ENCODE results near the gene PLEKHF1.
A peak's percentile ranks its signal among the peaks of the same experiment; 100 is the strongest.

PLEKHF1 gene, protein sequence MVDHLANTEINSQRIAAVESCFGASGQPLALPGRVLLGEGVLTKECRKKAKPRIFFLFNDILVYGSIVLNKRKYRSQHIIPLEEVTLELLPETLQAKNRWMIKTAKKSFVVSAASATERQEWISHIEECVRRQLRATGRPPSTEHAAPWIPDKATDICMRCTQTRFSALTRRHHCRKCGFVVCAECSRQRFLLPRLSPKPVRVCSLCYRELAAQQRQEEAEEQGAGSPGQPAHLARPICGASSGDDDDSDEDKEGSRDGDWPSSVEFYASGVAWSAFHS

DNA sequence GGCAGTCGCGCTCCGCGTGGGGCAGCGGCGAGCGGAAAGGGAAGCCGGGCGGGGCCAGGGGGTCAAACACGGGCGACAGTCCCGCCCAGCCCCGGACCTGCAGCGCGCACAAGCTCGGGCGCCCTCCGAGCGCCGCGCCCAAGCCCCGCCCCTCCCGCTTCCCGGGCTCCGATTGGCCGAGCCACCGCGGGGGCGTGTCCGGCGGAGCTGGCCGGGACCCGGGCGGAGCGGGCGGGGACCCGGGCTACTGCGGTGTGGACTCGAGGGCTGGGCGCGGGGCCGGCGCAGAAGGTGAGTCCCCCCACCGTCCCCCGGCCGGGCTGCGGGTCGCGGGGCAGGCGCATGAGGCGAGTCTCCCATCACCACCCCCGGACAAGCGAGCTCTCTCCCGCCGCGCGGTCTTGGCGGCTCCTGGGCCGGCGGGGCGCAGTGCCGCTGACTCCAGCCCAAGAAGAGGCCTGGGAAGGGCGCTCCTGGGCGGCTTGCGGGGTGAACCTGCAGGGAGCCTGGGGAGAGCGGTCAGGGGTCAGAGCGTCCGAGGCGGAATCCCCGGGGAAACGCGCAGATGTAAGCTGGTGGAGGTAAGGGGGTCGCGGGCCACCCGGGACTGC lies at the start of gene PLEKHF1:
PLEKHF1 (plus strand) TSS at position 247 of the 611 bp plus-strand sequence. CDS start 8,379 bp downstream, outside the sequence.
- peak within 1 kb of the TSS; percentile 86 for H3K27ac ChIP-seq
- TF ChIP-seq, protein P1, sequence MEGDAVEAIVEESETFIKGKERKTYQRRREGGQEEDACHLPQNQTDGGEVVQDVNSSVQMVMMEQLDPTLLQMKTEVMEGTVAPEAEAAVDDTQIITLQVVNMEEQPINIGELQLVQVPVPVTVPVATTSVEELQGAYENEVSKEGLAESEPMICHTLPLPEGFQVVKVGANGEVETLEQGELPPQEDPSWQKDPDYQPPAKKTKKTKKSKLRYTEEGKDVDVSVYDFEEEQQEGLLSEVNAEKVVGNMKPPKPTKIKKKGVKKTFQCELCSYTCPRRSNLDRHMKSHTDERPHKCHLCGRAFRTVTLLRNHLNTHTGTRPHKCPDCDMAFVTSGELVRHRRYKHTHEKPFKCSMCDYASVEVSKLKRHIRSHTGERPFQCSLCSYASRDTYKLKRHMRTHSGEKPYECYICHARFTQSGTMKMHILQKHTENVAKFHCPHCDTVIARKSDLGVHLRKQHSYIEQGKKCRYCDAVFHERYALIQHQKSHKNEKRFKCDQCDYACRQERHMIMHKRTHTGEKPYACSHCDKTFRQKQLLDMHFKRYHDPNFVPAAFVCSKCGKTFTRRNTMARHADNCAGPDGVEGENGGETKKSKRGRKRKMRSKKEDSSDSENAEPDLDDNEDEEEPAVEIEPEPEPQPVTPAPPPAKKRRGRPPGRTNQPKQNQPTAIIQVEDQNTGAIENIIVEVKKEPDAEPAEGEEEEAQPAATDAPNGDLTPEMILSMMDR (conservative IDR thresholded peaks at IDR 0.05), result no peak; the same call in 1 of the 2 replicates
- peak; percentile 65; the same call in 1 of the 2 replicates for TF ChIP-seq ZFX (IDR thresholded peaks at IDR 0.05)

DNA sequence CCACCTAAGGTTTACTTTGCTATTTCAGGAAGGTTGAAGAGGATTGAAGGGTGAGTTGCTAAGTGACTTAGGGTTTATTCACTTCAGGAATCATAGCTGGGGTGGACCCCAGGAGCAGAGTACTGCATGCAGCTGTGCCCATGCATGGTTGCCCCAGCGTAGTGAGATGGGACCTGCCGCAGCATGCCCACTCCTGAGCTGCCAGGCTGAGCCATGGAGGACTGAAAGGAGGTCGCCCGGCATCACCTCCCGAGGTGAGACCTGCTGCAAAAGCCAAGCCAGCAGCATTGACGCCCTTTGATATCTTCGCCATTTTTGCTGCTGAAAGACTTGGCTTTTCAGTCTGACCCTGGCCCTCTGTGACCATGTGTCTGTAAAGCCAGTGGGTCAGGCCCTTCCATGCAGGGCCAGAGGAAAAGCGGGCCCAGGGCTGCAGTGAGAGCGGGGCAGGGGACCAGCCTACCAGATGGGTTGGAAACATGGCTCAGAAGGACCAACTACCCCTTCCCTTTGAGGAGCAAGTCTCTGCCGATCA lies 49.3 kb upstream of the PLEKHF1 start:
- H3K27ac ChIP-seq, result no peak overlapping the region
- TF ChIP-seq, protein P1 (conservative IDR thresholded peaks at IDR 0.05), result no peak
- no peak for TF ChIP-seq ZFX (IDR thresholded peaks at IDR 0.05)

DNA sequence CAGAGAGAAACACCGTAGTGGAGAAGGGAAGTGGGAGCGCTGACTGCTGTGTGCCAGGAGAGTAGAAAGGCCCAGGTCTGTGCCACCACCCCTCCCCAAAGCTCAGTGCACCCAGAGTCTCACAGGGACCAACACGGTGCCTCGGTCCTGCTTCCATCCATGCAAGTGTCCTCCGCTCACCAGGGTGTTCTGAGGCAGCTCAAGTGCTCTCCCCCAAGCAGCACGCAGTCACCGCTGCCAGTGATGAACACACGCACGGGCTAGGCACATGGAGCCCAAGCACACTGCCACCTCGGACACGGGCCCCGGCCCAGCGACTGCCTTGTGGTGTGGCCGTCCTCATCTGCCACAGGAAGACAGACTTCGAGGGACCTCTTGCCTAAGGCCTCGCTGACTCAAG lies 48.7 kb upstream of the PLEKHF1 start:
- H3K27ac ChIP-seq, result no peak overlapping the region
- no peak for TF ChIP-seq ZFX (IDR thresholded peaks at IDR 0.05)
- TF ChIP-seq, protein P1 (conservative IDR thresholded peaks at IDR 0.05), result no peak

DNA sequence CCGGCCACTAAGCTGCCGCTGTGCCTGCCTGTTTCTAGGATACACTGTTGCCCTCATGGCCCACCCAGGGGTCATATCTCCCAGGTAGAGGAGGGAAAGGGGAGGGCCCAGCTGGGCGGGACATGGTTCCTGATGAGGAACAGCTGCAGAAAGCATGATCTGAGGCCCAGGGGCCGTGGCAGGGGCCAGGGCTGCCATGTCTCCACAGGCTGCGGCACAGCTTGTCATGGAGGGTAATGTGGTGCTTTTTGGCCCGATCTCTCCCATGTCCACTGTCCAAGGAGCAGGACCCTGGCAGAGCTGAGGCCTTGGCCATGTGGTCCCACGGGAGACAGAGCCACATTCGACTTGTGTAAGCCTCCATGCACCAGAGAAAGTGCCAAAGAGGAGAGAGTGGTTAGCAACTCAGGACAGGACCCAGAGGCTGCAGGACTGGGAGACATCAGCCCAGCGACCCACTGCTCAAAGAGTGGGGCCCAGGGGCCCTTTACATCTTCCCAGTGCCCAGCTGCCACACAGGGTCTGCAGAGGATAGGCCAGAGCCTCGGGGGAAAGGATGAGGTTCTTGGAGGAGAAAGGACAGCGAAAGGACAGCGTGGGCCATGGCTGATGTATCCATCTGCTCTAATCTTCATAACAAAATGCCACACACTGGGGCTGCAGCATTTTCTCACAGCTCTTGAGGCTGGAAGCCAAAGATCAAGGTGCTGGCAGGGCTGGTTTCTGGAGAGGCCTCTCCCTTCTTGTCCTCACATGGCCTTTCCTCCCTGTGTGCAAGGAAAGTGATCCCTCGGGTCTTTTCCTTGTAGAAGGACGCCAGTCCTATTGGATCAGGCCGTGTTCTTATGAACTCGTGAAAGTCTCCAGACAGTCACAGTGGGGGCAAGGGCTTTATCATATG lies 47.6 kb upstream of the PLEKHF1 start:
- TF ChIP-seq ZFX (IDR thresholded peaks at IDR 0.05), result no peak
- TF ChIP-seq, protein P1 (conservative IDR thresholded peaks at IDR 0.05), result no peak
- no peak overlapping the region for H3K27ac ChIP-seq

DNA sequence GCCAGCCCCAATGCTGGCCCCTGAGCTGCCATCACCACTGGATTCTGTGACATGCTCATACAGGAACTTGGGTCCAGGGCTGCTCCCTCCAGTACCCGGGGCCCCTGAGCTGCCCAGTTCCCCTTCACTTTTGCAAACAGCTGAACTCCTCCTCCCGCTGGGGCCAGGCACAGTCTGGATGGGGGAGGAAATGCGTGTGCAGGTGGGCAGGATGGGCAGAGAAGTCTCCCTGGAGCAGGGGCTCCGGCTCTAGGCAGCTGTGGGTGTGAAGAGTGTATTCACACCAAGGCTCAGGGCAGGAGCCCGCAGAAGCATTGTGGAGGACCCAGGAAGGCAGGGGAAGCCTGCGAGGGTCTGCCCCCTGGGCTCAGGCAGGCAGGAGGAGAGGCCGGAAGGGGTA lies 46.8 kb upstream of the PLEKHF1 start:
- no peak overlapping the region for H3K27ac ChIP-seq
- no peak for TF ChIP-seq ZFX (IDR thresholded peaks at IDR 0.05)

DNA sequence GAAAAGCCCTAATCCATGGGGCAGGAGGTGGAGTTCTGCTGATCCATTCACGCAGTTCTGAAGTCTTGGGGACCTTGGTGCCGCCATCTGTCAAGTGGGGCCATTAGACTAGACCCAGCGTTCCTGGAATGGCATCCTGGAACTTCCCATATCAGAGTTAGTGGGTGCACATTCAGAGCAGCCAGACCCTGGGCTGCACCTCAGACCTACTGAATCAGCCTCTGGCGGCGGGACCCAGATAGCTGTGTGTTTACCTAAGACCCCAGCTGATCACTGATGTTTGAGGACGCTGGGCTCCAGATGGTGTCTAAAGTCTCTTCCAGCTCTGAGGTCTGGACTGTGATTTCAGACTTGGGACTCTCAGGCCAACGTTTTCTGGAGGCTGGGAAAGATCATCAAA lies 46.4 kb upstream of the PLEKHF1 start:
- H3K27ac ChIP-seq, result no peak overlapping the region
- no peak for TF ChIP-seq ZFX (IDR thresholded peaks at IDR 0.05)
- TF ChIP-seq, protein P1 (conservative IDR thresholded peaks at IDR 0.05), result no peak

DNA sequence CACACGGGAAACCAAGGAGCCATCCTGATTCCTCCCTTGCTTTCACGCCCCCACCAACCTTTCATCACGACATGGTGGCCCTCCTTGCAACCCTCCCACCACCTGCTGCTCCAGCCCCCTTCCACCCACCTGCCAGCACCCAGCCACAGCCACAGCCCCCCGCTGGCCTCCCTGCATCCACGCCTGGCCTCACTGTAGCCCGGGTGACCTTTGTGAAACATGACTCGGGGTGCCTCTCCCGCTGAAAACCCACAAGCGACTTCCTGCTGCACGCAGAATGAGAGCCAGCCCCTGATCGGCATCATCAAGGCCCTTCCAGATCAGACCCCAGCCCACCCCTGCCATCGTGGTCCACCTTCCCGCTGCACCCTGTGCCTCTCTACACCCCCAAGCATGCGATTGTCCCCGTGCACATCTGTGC lies 44.3 kb upstream of the PLEKHF1 start:
- no peak overlapping the region for H3K27ac ChIP-seq
- TF ChIP-seq ZFX (IDR thresholded peaks at IDR 0.05), result no peak
- TF ChIP-seq, protein P1 (conservative IDR thresholded peaks at IDR 0.05), result no peak
